GM10847 (cell line): ENCODE results near the gene FHOD3.

ENCODE experiments used
- POLR2A ChIP-seq: IDR thresholded peaks from 2 replicates; pipeline ENCODE4 v1.6.1; 2011; ENCODE audit not compliant: insufficient read length; ENCODE audit errors: extremely low read depth

FHOD3 gene

DNA sequence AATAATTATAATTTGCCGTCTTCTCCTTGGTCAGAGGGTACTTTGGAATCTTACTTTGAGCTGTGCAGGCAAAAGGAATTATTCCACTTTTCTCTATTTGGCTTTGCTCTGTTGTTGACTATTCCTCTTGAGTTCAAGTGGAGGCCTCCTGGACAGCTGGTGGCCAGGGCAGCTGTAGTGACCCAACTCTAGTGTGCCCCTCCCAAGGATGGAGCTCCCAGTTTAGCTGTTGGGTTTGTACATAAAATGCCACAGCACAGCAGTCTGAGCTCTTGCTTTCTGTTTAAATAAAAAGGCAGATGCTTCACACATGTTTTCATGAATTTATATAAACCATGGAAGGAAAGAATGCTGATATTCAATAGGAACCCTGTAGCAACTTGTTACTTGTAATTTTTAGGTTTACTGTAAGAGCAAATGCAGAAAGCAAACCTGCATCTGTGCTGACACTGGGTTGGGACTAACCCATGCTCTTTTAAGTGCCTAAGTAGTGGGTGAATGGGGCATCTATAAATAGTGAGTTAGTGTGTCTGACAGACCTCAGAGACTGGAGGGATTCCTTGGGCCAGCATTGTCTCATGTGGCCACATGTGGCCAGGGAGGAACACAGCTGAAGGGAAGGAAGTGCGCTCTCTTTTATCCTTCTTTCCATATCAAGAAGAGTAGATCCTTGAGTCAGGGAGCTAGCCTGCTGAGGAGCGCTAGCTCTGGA is 121.8 kb downstream of the FHOD3 start:
- no peak for TF ChIP-seq POLR2A

DNA sequence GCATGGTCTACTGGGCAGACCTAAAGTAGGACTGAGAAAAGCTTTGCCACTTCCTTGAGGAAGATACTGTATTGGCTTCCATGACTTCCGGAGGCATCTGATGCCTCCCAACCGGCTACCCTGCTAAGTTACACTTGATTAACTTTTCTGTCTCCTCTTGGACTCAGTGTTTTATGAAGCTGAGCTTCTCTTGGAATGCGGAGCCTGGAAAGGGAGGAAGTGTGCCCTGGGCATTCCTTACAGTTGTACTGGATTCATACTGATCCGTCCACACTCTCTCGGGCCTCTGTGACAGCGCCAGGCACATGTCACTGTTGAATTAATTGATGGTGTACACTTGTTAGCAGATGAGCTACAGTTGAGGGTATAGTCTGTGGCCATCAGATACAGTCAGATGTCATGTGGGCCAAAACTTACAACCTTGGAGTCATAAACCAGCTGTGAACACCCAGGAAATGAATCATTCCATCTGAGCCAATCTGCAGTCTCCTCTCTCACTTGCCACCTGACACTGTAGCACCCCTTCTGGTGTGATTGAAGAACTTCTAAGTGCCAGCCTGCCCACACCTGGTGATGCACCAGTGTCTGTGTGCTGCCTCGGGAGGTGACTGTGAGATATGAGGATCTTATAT is 122.5 kb downstream of the FHOD3 start:
- TF ChIP-seq POLR2A, result no peak

- TF ChIP-seq POLR2A, result no peak
Observed at GRCh38 chr18:36420826-36421225, 123.3 kb downstream of the FHOD3 start.

GRCh38 chr18:36424741-36425142 is 127.2 kb downstream of the FHOD3 start:
- no peak for TF ChIP-seq POLR2A

GRCh38 chr18:36427369-36427768 is 129.9 kb downstream of the FHOD3 start:
- TF ChIP-seq POLR2A, result no peak

GRCh38 chr18:36427831-36428230 is 130.3 kb downstream of the FHOD3 start:
- no peak for TF ChIP-seq POLR2A

DNA sequence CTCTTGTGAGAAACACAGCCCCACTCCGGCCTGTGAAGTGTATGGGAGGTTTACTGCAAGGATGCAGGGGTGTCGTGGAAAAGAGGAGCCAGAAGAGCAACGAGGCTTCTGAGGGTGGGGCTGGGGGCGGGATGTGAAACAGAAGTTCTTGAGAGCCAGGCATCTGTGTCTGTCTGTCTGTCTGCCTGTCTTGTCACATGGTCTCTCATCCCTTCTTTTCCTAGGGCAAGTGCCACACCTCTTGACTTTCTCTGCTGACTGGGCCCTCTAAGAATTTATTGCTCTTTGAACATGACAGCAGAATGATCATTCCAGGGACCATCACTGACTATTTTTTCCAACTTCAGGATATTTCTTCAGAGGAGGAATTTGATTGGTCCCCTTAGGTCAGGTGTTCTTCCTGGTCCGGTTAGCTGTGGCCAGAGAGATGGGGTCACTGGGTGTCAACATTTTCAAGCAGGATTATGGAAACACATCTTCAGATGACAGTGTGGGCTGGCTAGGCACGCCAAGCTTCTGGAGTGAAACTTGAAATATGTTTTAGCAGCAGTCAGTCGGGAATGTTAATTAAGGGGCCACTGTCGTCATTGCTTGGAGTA is 131.0 kb downstream of the FHOD3 start:
- TF ChIP-seq POLR2A, result no peak

DNA sequence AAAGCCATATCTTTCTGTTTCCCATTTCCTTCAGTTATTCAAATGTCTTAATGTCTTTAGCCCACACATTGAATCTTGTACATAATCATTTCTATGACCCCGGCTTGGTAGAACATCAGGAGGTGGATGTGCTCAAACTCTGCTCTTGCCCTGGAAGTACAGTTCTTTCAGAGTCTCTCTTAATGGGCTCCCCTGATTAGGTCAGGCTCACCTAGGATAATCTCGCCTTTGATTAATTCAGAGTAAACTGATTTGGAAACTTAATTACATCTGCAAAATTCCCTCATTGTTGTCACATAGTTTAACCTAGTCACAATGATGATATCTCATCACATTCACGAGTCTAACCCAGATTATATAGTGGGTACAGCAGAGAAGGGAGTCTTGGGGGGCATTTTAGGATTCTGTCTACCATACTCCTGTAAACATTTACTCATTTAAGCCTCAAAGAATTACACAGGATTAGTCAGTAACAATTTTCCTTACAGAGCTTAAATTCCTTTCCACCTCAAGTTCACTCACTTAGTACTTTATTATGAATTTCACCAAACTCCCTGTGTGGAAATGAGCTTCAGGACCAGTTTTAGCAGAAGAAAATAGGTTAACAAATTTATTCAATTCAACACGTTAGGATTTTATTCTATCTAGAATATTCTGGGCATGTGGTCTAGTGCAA is 135.5 kb downstream of the FHOD3 start:
- no peak for TF ChIP-seq POLR2A

- TF ChIP-seq POLR2A, result no peak
Observed at GRCh38 chr18:36436387-36436786, 138.9 kb downstream of the FHOD3 start.

DNA sequence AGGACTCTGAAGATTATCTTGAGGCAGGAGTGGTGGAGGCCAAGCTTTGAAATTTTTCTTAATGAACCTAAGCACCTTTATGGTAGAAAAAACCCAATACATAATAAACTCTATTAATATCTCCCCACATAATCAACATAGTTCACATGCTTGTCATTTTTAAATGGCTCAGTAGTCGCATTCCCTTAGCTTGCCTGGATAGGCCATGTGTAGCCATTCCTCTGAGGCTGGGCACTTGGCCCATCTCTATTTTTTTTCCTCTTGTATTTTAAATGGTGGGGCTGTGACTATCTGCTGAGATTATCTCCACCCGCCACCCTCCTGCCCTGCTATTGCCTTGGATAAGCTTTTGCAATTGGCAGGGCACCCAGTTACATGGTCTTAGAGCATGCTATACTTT is 143.1 kb downstream of the FHOD3 start:
- no peak for TF ChIP-seq POLR2A

DNA sequence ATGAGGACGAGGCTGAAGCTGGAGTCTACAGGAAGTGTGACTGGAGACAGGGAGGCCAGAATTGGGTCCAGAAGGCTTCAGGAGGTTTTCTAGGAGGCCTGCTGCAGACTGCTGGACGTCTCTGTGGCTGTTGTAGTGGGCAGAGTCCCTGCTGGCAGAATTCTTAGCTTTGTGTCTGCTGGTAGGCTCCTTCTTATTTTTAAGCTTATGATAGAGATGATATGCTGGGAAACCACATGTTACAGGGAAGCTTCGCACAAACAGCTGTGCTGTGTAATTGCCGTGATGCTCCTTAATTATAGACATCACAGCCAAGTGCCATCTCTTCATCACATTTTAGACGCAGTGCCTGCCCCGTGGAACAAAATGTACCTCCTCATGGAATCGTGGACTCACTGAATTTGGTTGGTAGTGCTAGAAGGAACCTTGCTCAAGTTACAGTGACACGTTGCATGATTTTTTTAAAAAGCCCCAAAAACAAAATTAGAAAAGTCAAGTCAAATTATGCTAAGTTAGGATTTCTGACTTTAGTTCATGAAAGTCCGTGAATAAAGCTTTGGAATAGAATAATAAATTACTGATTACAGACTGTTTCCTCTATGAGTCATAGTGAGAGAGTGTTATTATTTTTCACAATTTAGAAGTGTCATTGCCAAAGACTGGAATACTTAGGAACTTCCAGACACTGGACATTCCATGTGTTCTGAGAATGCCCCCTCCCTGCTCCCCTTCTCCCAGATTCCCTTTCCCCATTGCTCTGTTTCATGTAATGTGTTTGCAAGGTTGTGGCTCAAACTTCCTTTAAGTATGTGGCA is 144.1 kb downstream of the FHOD3 start:
- no peak for TF ChIP-seq POLR2A

GRCh38 chr18:36442717-36443116 is 145.2 kb downstream of the FHOD3 start:
- TF ChIP-seq POLR2A, result no peak

DNA sequence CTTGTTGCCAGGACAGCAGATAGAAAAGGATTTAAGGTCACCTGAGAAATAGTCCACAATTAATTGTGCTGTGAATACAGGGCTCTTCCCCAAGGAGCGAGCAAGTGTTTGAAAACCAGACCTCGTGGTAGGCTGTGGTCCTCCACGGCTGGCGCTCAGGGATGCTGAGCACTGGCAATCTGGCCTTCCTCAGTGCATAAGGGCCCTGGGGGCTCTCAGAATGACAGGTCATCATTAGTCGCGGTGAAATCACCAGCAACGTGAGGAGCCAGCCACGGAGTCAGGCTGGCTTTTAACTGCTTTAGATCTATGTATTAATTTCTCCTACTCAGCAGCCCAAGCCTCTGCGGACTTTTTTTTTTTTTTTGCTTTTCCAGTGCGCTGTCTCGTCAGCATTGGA is 148.5 kb downstream of the FHOD3 start:
- TF ChIP-seq POLR2A, result no peak

DNA sequence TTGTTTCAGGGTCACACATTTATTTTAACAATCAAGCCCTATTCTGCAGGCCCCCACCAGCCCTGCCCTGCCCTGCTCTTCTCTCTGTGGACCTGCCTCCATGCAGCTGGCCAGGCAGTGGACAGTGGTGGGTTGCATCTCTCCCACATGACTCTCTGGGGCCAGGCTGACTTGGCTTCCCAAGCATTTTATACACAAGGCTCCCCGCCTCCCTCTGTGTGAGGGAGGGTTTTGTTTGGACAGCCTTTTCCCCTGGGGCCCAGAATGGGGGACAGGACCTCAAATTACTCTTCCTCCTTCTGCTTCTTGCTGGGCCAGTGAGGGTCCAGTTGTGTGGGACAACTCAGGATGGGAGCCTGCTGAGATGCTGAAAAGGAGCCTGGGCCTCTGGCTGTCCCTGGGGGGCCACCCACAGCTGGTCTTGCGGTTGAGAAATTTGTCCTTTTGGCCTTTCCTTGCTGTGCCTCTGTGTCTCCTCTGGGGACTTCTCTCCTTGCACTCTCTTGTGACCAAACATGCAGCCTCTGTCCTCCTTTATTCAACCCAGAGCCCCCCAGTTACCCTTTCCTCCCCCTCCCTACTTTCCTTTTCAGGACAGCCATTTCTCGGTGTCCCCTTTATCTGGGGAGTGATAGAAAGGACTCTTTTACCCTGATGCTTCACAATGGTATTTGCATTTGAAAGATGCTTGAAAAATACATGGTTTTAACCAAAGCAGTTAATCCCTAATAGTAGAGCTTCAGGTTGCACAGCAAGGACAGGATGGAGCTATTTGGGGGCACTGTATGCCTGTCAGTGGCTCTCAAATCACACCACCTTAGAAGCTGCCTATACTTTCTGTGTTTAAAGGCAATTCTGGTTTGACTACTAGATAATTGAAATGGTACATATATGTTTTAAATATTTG is 151.1 kb downstream of the FHOD3 start:
- TF ChIP-seq POLR2A, result no peak
